GM13977 (cell line): ENCODE data around the gene PBX3.

ENCODE experiments used
- DNase-seq: peaks from one replicate; pipeline ENCODE4 v3.0.0; 2012; ENCODE audit warnings: low spot score
- CTCF ChIP-seq: IDR thresholded peaks from 2 replicates; pipeline ENCODE4 v1.5.1; 2012; ENCODE audit warnings: mild to moderate bottlenecking, control low read depth; ENCODE audit not compliant: insufficient read depth; ENCODE audit errors: extremely low read depth, missing control alignments
- in situ Hi-C: fragments of 300-500 bp; cut with MboI; formaldehyde crosslinking; loops from one replicate; pipeline ENCODE4 v1.12.0; 2022; ENCODE audit warnings: low sequenced_read_pairs, low pct_unique_long_range_greater_than_20kb, mixed read lengths, inconsistent platforms; ENCODE audit not compliant: unreplicated experiment

The PBX3 gene

DNA sequence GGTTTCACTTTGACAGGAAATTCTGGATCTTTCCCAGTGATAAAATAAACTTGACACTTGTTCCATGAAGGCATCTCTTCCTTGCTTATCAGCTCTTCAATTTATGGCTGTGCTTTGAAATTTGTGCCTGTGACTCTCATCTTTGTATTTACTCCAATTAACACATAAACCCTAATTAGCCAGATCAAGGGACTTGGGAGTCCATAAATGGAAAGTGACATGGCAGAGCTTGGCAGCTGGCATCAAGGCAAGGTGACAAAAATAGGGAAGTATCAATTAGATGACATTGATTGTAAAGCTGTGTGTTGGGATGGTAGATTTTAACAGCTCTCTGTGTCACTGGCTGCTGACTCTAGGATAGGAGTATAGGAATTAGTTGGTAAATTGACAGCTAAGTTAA is 133.9 kb downstream of the PBX3 start:
- no peak for DNase-seq
- TF ChIP-seq CTCF: no peak
- in situ Hi-C loops: no loop called here

- no peak for DNase-seq
- no peak for TF ChIP-seq CTCF
- in situ Hi-C loops: no loop called here
Observed at GRCh38 chr9:125883565-125884217, 136.5 kb downstream of the PBX3 start.

GRCh38 chr9:125884218-125884595 is 137.0 kb downstream of the PBX3 start:
- DNase-seq: no peak
- in situ Hi-C loops: no loop called here
- no peak for TF ChIP-seq CTCF

DNA sequence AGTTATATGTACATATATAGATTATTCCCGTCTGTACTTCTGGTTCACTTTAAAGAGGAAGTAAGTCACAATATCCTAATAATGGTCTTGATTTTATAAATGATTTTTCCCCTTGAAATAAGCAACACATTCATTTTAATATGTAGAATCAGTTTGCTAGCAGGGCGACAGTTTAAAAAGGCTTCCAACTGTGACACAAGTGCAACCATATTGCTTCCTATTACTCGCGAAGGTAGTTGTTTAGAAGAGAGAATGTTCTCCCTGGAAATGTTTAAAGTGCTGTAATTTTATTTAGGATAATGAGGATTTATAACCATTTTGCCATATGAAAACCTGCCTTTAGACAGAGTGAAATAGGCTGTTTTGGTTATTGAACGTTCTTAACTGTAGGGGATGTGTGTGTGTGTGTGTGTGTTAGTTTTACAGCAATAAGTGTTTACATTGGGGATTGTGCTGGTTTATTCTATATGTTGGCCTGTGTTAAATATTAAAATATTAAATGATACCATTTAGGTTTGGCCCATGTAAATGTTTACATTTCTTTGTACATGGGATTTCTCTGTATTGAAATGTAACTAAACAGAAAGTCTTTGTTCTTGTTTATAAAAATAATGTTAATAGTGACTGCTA is 138.3 kb downstream of the PBX3 start:
- TF ChIP-seq CTCF: no peak
- DNase-seq: no peak
- in situ Hi-C loops: no loop called here

DNA sequence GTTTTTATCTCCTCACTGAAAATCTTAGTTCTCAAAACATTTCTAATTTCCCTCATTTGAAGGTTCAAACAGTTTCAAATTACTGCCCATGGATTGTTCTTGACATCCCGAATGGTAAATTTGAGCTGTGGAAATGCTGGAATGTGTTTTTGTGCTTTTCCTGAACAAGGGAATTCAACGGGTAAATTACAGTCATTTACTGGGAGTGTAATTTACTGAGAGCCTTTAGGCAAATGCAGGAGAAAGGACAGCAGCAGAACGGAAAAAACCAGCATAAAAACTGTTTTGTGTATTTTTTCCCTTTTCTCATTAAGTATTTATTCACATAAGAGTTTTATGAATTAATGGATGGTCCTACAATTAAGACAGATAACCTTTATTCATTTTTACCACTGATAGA is 139.2 kb downstream of the PBX3 start:
- no peak for DNase-seq

DNA sequence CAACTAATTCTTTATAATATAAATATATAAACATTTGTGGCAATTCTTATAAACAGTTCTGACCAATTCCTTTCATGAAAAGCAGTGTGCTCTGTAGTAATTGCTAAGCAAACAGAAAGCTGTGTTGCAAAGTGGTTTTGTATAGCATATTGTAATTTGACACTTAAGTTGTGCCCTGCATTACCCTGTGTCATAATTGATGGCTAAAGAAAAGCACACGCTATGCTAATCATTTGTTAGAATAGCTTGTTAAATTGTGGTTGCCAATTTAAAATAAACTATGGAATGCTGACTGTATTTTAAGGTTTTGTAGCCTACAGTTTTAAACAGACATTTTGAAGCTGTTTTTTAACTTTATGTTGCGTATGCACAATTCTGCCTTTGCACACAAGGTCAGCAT is 140.0 kb downstream of the PBX3 start:
- TF ChIP-seq CTCF: no peak
- in situ Hi-C loops: no loop called here
- DNase-seq: no peak

More for the DNA sequence above, 139.2 kb downstream of the PBX3 start:
- TF ChIP-seq CTCF: no peak
- in situ Hi-C loops: no loop called here
